Endothelial cell of umbilical vein (primary cell): Measurements from ENCODE around the gene HSP90AB1. TPM values are rescaled to one million over a fixed set of nuclear protein-coding genes. Genes with fewer than 3 reads are reported as not detected.

Experiments used
- BruUV-seq: library from RNA; stranded (reverse); fragments of 400-500 nt; replicated peaks from 2 replicates; lab custom pipeline; 2021; lab: Mats Ljungman, UMichigan
- CTCF ChIA-PET: fragments of 300-600, 350-600 bp; sonication (Branson Sonifier 250); formaldehyde crosslinking; loops from one replicate; lab custom pipeline; 2021; ENCODE audit warnings: antibody characterized with exemption, inconsistent platforms; lab: Charles Lee
- POLR2A ChIA-PET: fragments of 300-600, 350-600 bp; sonication (Branson Sonifier 250); formaldehyde crosslinking; loops from one replicate; lab custom pipeline; 2021; ENCODE audit warnings: antibody characterized with exemption, inconsistent platforms; lab: Charles Lee
- DNase-seq: peaks from one replicate; pipeline ENCODE4 v3.0.0-alpha.2; 2011; ENCODE audit warnings: low read depth, low spot score
- FAIRE-seq: peaks from 2 replicates; lab custom pipeline; 2011; peaks lifted over from hg19 to GRCh38; lab: Jason Lieb, UNC
- H2AFZ ChIP-seq: 2 replicates; pipeline ENCODE4 v1.6.0; 2012; ENCODE audit warnings: low read depth, low read length, control low read depth, inconsistent platforms
- H3K27ac ChIP-seq: 2 replicates; pipeline ENCODE4 v1.5.1; 2011; ENCODE audit warnings: low read depth, mild to moderate bottlenecking, control low read depth, low read length, moderate library complexity; ENCODE audit not compliant: insufficient read depth
- H3K27me3 ChIP-seq, 2 experiments: 2 replicates each; pipeline versions ENCODE4 v1.6.0 to v1.6.1; 2011; ENCODE audit warnings: low read length in 2 of 2, mixed read lengths in 1 of 2; ENCODE audit not compliant: control insufficient read depth in 2 of 2, insufficient read depth in 2 of 2
- H3K36me3 ChIP-seq, 2 experiments: 2 replicates in 1 of 2; 3 replicates in 1 of 2; pipeline ENCODE4 v1.5.1; 2011; ENCODE audit warnings: low read length in 2 of 2, mild to moderate bottlenecking in 1 of 2, moderate library complexity in 1 of 2; ENCODE audit not compliant: control insufficient read depth in 2 of 2, insufficient read depth in 2 of 2; ENCODE audit errors: extremely low read depth in 1 of 2
- H3K4me1 ChIP-seq: 3 replicates; pipeline ENCODE4 v1.5.1; 2011; ENCODE audit warnings: mild to moderate bottlenecking, low read length; ENCODE audit not compliant: control insufficient read depth, insufficient read depth; ENCODE audit errors: extremely low read depth
- H3K4me2 ChIP-seq: 2 replicates; pipeline ENCODE4 v1.6.1; 2011; ENCODE audit warnings: low read length, control low read depth, mixed read lengths; ENCODE audit not compliant: insufficient read depth
- H3K4me3 ChIP-seq, 3 experiments: fragments of 200-600 bp in 1 of 3; sonication (generic), shearing (Covaris generic) in 1 of 3; replicated peaks in 1 of 3; 2 replicates each; pipeline ENCODE4 v1.5.1; 2011 to 2016; ENCODE audit warnings: control low read depth in 3 of 3, low read length in 3 of 3, mild to moderate bottlenecking in 2 of 3, inconsistent platforms in 1 of 3, low read depth in 1 of 3, moderate library complexity in 1 of 3; ENCODE audit not compliant: insufficient read depth in 1 of 3
- H3K79me2 ChIP-seq: 2 replicates; pipeline ENCODE4 v1.6.0; 2012; ENCODE audit warnings: low read length, inconsistent platforms; ENCODE audit not compliant: control insufficient read depth, insufficient read depth
- H3K9ac ChIP-seq: replicated peaks from 2 replicates; pipeline ENCODE3; 2011; ENCODE audit warnings: low read length, control low read depth; ENCODE audit not compliant: insufficient read depth; ENCODE audit errors: extremely low read depth
- H3K9me1 ChIP-seq: replicated peaks from 3 replicates; pipeline ENCODE4 v1.6.0; 2011; ENCODE audit warnings: mild to moderate bottlenecking, low read length; ENCODE audit not compliant: control insufficient read depth, insufficient read depth; ENCODE audit errors: extremely low read depth
- H3K9me3 ChIP-seq: replicated peaks from 2 replicates; pipeline ENCODE4 v1.5.1; 2012; ENCODE audit warnings: low read length, inconsistent platforms; ENCODE audit not compliant: control insufficient read depth, insufficient read depth
- H4K20me1 ChIP-seq: replicated peaks from 2 replicates; pipeline ENCODE3; 2011; ENCODE audit warnings: mild to moderate bottlenecking, low read length; ENCODE audit not compliant: control insufficient read depth, insufficient read depth; ENCODE audit errors: extremely low read depth
- CTCF ChIP-seq, 2 donors: IDR thresholded peaks; 1 replicate in 1 of 2; 2 replicates in 1 of 2; pipeline ENCODE4 v1.5.1; 2011; ENCODE audit warnings: low read length in 2 of 2, mild to moderate bottlenecking in 2 of 2, moderate library complexity in 2 of 2, control low read depth in 1 of 2, inconsistent platforms in 1 of 2, low read depth in 1 of 2; ENCODE audit not compliant: insufficient read depth in 1 of 2; ENCODE audit errors: extremely low read depth in 1 of 2
- EZH2 ChIP-seq: IDR thresholded peaks from 2 replicates; pipeline ENCODE4 v1.6.1; 2012; ENCODE audit warnings: borderline replicate concordance, low read depth, mild to moderate bottlenecking, moderate library complexity, low read length, inconsistent platforms; ENCODE audit not compliant: severe bottlenecking
- FOS ChIP-seq: IDR thresholded peaks from 2 replicates; pipeline ENCODE4 v1.6.1; 2011; ENCODE audit warnings: mild to moderate bottlenecking, low read length, moderate library complexity, borderline replicate concordance; ENCODE audit not compliant: insufficient read depth
- GATA2 ChIP-seq: IDR thresholded peaks from 2 replicates; pipeline ENCODE4 v1.7.0; 2011; ENCODE audit warnings: low read depth, mild to moderate bottlenecking, moderate library complexity, mixed read lengths, low read length; ENCODE audit not compliant: insufficient read length, insufficient read depth
- JUN ChIP-seq: IDR thresholded peaks from 2 replicates; pipeline ENCODE4 v1.6.1; 2011; ENCODE audit warnings: borderline replicate concordance, low read depth; ENCODE audit not compliant: insufficient read length, insufficient read depth
- MAX ChIP-seq: IDR thresholded peaks from 2 replicates; pipeline ENCODE4 v1.6.1; 2011; ENCODE audit not compliant: insufficient read depth, insufficient read length
- MYC ChIP-seq: IDR thresholded peaks from one replicate; pipeline ENCODE4 v1.6.1; 2011; ENCODE audit warnings: mild to moderate bottlenecking, low read depth, low read length
- POLR2A ChIP-seq: IDR thresholded peaks from 2 replicates; pipeline ENCODE4 v1.6.1; 2012; ENCODE audit warnings: low read depth, mild to moderate bottlenecking, control low read depth, low read length
- POLR2AphosphoS5 ChIP-seq: IDR thresholded peaks from 2 replicates; pipeline ENCODE4 v1.6.1; 2012; ENCODE audit warnings: low read depth, mild to moderate bottlenecking, control low read depth, low read length, moderate library complexity; ENCODE audit not compliant: insufficient read depth
- dilution Hi-C: fragments of 300-500 bp; cut with MboI; formaldehyde crosslinking; loops from one replicate; pipeline ENCODE4 v1.15.0; 2019; ENCODE audit warnings: low sequenced_read_pairs; ENCODE audit not compliant: extremely low pct_ligation_motif_present
- intact Hi-C: fragments of 100-400 bp; cut with micrococcal nuclease; formaldehyde crosslinking; loops from one replicate; pipeline ENCODE4 v1.10.0; 2022
- polyA plus RNA-seq, 4 experiments: library from polyadenylated mRNA; depleted of rRNA in 3 of 4; stranded (reverse) in 3 of 4; unstranded in 1 of 4; fragments of >200 nt; gene quantifications; 2 replicates each; pipeline versions ENCODE4 v1.2.1 to v1.2.3, GENCODE V29; 2011 to 2012; ENCODE audit warnings: missing spikeins in 1 of 4
- total RNA-seq: library from RNA; stranded (reverse); gene quantifications from 2 replicates; pipeline ENCODE4 v1.2.3, GENCODE V29; 2021

Gene HSP90AB1
- total and polyA plus RNA-seq, 2 donors (not counting 3 experiments of a cell fraction or from before 2014, with no cell fraction given) = 824 to 1,201 TPM

- Histone ChIP-seq H3K27ac (no peak overlapping the region), H3K4me3 (no peak overlapping the region), H3K27me3 (peaks cover 11 to 16% of the 10 kb centered on the region in 2 experiments), H4K20me1 (no peaks in the 10 kb centered on the region), H3K9me3 (no peaks in the 10 kb centered on the region), H3K9ac (no peak overlapping the region), H2AFZ (no peak overlapping the region), H3K79me2 (no peaks in the 10 kb centered on the region), H3K9me1 (no peaks in the 10 kb centered on the region), H3K36me3 (peaks cover 13 to 45% of the 10 kb centered on the region in 2 experiments), H3K4me1 (peaks cover 5% of the 10 kb centered on the region), H3K4me2 (no peak overlapping the region)
- intact Hi-C loops = no loop called here
- CTCF ChIA-PET = interaction anchor here (1.6 to 3.5 kb wide), 3 partner anchors 8 to 11 kb away, joined by 5 to 36 read pairs (median 35); partner anchors contain the start of gene AARS2
- POLR2A ChIA-PET = no interaction called here
- BruUV-seq = no TSS peak
- TF ChIP-seq JUN (no peak), POLR2AphosphoS5 (no peak)
- dilution Hi-C loops = no loop called here
- DNase-seq = no peak
- FAIRE-seq = no peak
Measured at GRCh38 chr6:44301782-44302564, 55.1 kb downstream of the HSP90AB1 start.

GRCh38 chr6:44302856-44303255, 56.0 kb downstream of the HSP90AB1 start:
- no peak for TF ChIP-seq FOS
- TF ChIP-seq JUN = no peak
- no peak for TF ChIP-seq POLR2A
- TF ChIP-seq MYC = no peak
- no peak for TF ChIP-seq GATA2
- no peak for TF ChIP-seq MAX
- no peak for TF ChIP-seq POLR2AphosphoS5
- TF ChIP-seq EZH2 = no peak
- no peak for TF ChIP-seq CTCF (IDR thresholded peaks at IDR 0.05; ENCODE audit: extremely low read depth in 1 of 2, insufficient read depth in 1 of 2, low read depth in 1 of 2, low read length in 2 of 2)
- H3K4me3 ChIP-seq = no peak overlapping the region
- ChIA-PET CTCF (interaction anchor here (3.4 to 4.5 kb wide), 3 partner anchors 9 to 34 kb away, joined by 35 to 83 read pairs (median 36); partner anchors contain the start of genes AARS2 and TMEM151B), POLR2A (no interaction called here)
- no peak for FAIRE-seq
- H3K9me3 ChIP-seq = no peaks in the 10 kb centered on the region
- no peaks in the 10 kb centered on the region for H3K4me1 ChIP-seq
- intact Hi-C loops = no loop called here
- no peak overlapping the region for H2AFZ ChIP-seq
- H3K4me2 ChIP-seq = no peak overlapping the region
- H3K9me1 ChIP-seq = no peaks in the 10 kb centered on the region
- H3K27me3 ChIP-seq = peaks cover 6 to 8% of the 10 kb centered on the region in 2 experiments
- H4K20me1 ChIP-seq = no peaks in the 10 kb centered on the region
- H3K27ac ChIP-seq = no peak overlapping the region
- DNase-seq = no peak
- dilution Hi-C loops = no loop called here
- no TSS peak for BruUV-seq
- no peak overlapping the region for H3K9ac ChIP-seq
- H3K36me3 ChIP-seq = peaks cover 13 to 48% of the 10 kb centered on the region in 2 experiments
- no peaks in the 10 kb centered on the region for H3K79me2 ChIP-seq
